ACC112 (cell line): ENCODE data around the gene GRID1.

ENCODE experiments used
- H2AFZ ChIP-seq: fragments of 200-600 bp; sonication (generic); one replicate; pipeline ENCODE4 v1.6.0; 2017; ENCODE audit warnings: antibody characterized with exemption, low read length; ENCODE audit not compliant: unreplicated experiment
- H3K27ac ChIP-seq: fragments of 200-600 bp; sonication (generic); 2 replicates; pipeline ENCODE4 v1.5.1; 2014; ENCODE audit warnings: low read depth, mild to moderate bottlenecking, antibody characterized with exemption, low read length, moderate library complexity
- H3K27me3 ChIP-seq: fragments of 200-600 bp; sonication (generic); 2 replicates; pipeline ENCODE4 v1.6.1; 2014; ENCODE audit warnings: mild to moderate bottlenecking, antibody characterized with exemption, low read length, moderate library complexity, mixed read lengths; ENCODE audit not compliant: insufficient read depth
- H3K36me3 ChIP-seq: fragments of 200-600 bp; sonication (generic); 2 replicates; pipeline ENCODE4 v1.6.1; 2016; ENCODE audit warnings: mild to moderate bottlenecking, antibody characterized with exemption, low read length, moderate library complexity, mixed read lengths; ENCODE audit not compliant: insufficient read depth
- H3K4me1 ChIP-seq: fragments of 200-600 bp; sonication (generic); one replicate; pipeline ENCODE4 v1.6.1; 2016; ENCODE audit warnings: low read length, mixed read lengths; ENCODE audit not compliant: insufficient read depth, unreplicated experiment, control insufficient read depth
- H3K4me3 ChIP-seq: fragments of 200-600 bp; sonication (generic); 2 replicates; pipeline ENCODE4 v1.5.1; 2014; ENCODE audit warnings: mild to moderate bottlenecking, low read depth, low read length
- H3K79me2 ChIP-seq: fragments of 200-600 bp; sonication (generic); one replicate; pipeline ENCODE4 v1.6.0; 2016; ENCODE audit warnings: low read length; ENCODE audit not compliant: control insufficient read depth, unreplicated experiment, insufficient read depth

Gene GRID1

DNA sequence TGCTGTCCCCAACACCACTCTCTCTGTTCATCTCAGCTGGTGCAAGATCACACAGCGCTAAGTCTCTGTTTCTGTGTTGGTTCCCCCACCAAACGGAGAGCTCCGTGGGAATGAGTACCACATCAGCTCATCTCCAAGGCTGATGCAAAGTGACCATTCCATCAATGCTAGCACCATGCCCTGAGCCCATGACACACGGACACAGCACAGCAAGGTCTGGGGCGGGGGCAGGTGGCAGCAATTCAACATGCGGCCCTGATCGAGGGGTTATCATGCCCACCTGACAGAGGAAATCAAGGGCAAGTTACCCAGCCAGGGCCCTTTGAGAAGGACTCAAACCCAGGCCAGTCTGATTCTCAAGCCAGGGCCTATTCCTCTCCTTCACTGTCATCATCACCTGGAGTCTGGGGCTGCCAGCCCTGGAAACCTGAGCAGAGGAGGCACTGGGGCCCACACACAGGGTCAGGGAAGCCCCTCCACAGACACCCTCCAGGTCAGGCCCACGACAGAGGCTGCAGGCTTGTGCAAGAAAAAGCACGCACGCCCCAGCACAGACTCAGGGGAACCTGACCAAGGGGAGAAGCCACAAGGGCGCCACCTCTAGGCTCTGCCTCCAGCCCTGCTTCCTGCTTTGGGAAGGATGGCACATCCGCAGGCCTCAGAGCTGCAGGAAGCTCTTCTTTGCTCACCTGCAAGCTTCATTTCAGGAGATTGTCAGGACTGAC lies 74.8 kb downstream of the GRID1 start:
- Histone ChIP-seq H3K27me3 (no peaks in the 10 kb centered on the region), H3K79me2 (no peaks in the 10 kb centered on the region), H3K4me3 (no peak overlapping the region), H2AFZ (no peak overlapping the region), H3K4me1 (no peaks in the 10 kb centered on the region), H3K27ac (no peak overlapping the region), H3K36me3 (no peaks in the 10 kb centered on the region)

- Histone ChIP-seq H3K27ac (no peak overlapping the region), H3K36me3 (no peaks in the 10 kb centered on the region), H3K4me1 (no peaks in the 10 kb centered on the region), H3K4me3 (no peak overlapping the region), H3K79me2 (no peaks in the 10 kb centered on the region), H2AFZ (no peak overlapping the region), H3K27me3 (no peaks in the 10 kb centered on the region)
These were observed 75.5 kb downstream of the GRID1 start for GRCh38 chr10:86290933-86291615.

DNA sequence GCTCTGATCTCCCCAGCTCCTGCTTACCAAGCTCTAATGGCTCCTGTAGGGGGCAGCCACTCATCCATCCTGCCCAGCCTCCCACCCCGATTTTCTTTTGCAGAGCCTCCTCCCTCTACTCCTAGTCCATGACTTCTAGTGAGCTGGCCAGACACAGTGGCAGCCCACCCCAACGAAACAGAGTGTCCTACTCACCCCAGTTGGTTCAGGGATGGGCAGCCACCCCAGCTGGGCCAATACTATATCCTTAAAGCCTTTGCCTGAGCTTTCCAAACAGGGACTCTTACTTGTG lies 77.1 kb downstream of the GRID1 start:
- H3K27ac ChIP-seq = no peak overlapping the region
- H3K4me3 ChIP-seq = no peak overlapping the region
- no peaks in the 10 kb centered on the region for H3K4me1 ChIP-seq
- H3K27me3 ChIP-seq = no peaks in the 10 kb centered on the region
- H3K36me3 ChIP-seq = no peaks in the 10 kb centered on the region
- H3K79me2 ChIP-seq = no peaks in the 10 kb centered on the region
- H2AFZ ChIP-seq = no peak overlapping the region

DNA sequence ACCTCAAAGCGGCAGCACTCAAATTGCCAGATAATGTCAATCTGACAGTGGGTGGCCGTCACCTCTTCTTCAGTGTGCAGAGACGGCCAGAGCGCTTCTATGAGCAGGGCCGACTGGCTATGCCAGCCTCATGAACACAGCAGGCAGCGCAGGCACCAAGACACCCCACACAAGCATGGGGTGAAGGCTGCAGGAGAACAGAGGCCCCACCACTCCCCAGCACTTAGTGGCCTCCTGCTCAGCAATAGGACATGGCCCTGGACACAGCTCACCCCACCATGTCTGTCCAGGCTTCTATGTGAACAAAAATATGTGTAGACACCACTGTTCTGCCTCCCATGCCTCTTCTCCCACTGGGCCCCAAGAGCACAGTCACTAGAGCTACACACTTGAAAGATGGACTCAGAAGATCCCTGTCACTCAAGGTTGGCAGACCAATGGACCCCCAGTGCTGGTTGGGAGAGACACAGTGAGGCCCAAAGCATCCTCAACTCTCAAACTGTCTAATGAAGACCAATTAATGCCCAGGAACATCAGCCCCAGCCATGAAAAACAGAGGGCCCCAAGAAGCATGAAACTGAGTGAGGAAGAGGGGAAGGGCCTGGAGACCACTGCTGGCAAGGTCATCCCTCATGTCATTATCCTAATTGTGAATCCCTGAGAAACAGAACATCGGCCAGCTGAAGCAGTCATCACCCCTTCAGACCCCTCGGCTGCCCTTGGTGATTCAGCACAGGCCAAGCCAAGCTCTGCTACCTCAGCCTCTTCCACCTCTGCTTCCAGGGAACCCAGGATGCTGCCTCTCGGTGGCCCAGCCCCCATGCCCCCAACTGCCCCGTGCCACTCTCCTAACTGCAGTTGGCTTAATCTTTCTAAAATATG lies 77.7 kb downstream of the GRID1 start:
- no peak overlapping the region for H2AFZ ChIP-seq
- H3K4me1 ChIP-seq = no peaks in the 10 kb centered on the region
- H3K79me2 ChIP-seq = no peaks in the 10 kb centered on the region
- no peaks in the 10 kb centered on the region for H3K27me3 ChIP-seq
- H3K4me3 ChIP-seq = no peak overlapping the region
- no peaks in the 10 kb centered on the region for H3K36me3 ChIP-seq
- no peak overlapping the region for H3K27ac ChIP-seq

DNA sequence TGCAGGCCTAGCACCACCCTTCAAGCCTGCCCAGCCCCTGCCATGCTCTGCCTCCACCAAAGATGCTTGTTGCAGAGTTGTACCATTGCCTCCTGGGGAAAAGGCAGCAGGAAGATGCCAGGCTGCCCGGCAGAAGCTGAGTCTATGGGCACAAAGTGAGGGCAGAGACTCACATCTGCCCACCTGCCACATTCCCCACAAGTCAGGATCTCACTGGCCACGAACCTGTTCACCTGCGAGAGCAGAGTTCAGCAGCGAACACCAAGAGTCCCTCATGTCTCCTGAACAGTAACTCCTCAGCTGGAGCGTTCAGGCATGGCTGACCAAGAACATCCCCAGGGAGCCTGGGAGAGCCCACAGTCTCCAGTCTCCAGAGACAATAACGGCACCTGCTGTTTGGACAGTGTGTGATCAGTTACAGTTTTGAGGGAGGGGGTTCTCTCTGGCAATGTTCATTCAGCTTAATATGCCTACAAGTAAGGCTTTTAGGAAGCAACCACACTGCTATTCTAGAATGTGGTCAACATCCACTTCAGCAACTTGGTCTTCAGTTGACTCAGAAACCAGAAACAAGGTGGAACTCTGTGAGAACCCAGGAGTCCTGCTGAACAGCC lies 78.5 kb downstream of the GRID1 start:
- no peak overlapping the region for H3K27ac ChIP-seq
- no peak overlapping the region for H2AFZ ChIP-seq
- no peaks in the 10 kb centered on the region for H3K36me3 ChIP-seq
- no peak overlapping the region for H3K4me3 ChIP-seq
- H3K27me3 ChIP-seq = no peaks in the 10 kb centered on the region
- H3K4me1 ChIP-seq = no peaks in the 10 kb centered on the region
- no peaks in the 10 kb centered on the region for H3K79me2 ChIP-seq

DNA sequence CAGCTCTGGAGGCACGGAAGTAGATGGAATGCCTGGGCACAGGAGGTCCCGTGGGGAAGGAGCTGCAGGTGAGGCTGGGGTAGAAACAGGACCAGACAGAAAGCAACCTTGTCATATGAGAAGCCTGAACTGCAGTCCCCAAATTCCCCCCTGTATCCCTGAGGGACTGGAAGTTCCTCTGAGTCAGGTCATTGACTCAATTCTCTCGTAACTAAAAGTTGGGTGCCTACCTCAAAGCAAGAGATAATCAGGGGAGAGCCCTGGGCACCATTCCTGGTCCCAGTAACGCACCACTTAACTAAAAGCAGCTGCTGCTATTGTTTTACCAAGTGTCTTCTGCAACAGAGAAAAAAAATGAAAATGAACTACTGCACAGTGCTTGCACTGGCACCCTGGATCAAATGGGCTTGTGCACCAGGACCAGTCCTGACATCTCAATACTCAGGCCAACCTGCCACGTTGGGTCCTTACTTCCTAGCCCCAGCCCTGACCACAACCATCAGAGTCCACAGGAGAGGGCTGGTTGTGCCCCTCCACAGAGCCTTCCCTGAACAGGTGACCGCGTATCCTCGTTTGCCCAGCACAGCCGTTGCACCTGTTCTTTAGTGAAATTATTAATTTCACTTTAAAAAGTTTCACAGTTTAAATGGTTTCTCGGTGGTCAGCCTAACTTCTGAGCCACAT lies 79.3 kb downstream of the GRID1 start:
- no peak overlapping the region for H3K4me3 ChIP-seq

DNA sequence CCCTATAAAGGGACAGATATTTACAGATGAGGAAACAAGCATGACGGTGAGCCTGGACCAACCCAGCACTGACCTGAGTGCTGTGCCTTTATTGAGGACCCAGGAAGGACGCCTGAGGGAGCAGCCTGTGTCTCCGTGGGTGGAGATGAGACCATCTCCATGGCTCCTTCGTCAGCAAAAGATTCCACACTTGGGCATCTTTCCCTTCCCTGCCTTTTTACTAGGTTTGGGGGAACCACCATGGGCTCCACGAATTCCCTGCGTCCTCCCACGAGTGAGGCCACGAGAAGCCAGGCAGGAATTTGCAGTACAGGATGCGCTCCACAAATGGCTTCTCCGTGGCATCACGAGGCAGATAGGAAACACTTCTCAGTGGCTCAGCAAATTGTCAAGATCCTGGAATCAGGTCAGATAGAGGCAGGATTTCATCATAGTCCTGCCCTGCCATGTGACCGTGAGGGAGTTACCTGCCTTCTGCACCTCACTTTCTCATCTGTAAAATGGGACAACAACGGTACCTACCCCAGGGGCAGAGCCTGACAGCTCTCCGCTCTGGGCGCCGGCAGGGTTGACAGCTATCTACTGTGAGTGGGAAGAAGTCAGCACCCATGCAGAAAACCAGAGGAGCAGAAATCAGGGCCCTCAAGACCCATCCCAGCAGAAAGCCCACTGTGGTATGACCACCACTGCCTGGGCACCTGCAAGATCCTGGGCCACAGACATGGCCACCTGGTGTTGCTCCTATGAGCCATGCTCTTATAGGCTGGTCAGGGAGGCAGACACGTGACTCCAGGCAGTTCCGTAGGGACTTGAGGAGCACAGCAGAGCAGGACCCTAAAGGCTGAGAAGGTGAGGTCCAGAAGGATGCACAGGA lies 80.1 kb downstream of the GRID1 start:
- no peak overlapping the region for H3K4me3 ChIP-seq
- no peaks in the 10 kb centered on the region for H3K27me3 ChIP-seq
- H3K27ac ChIP-seq = no peak overlapping the region
- H3K36me3 ChIP-seq = no peaks in the 10 kb centered on the region
- no peaks in the 10 kb centered on the region for H3K79me2 ChIP-seq
- no peaks in the 10 kb centered on the region for H3K4me1 ChIP-seq
- no peak overlapping the region for H2AFZ ChIP-seq

More for the DNA sequence above, 79.3 kb downstream of the GRID1 start:
- no peaks in the 10 kb centered on the region for H3K4me1 ChIP-seq
- no peak overlapping the region for H2AFZ ChIP-seq
- H3K79me2 ChIP-seq = no peaks in the 10 kb centered on the region
- H3K36me3 ChIP-seq = no peaks in the 10 kb centered on the region
- no peaks in the 10 kb centered on the region for H3K27me3 ChIP-seq
- no peak overlapping the region for H3K27ac ChIP-seq

GRCh38 chr10:86285136-86285790 lies 81.3 kb downstream of the GRID1 start:
- H3K36me3 ChIP-seq = no peaks in the 10 kb centered on the region
- H2AFZ ChIP-seq = no peak overlapping the region
- no peaks in the 10 kb centered on the region for H3K79me2 ChIP-seq
- no peaks in the 10 kb centered on the region for H3K27me3 ChIP-seq
- H3K27ac ChIP-seq = no peak overlapping the region
- H3K4me3 ChIP-seq = no peak overlapping the region
- no peaks in the 10 kb centered on the region for H3K4me1 ChIP-seq

DNA sequence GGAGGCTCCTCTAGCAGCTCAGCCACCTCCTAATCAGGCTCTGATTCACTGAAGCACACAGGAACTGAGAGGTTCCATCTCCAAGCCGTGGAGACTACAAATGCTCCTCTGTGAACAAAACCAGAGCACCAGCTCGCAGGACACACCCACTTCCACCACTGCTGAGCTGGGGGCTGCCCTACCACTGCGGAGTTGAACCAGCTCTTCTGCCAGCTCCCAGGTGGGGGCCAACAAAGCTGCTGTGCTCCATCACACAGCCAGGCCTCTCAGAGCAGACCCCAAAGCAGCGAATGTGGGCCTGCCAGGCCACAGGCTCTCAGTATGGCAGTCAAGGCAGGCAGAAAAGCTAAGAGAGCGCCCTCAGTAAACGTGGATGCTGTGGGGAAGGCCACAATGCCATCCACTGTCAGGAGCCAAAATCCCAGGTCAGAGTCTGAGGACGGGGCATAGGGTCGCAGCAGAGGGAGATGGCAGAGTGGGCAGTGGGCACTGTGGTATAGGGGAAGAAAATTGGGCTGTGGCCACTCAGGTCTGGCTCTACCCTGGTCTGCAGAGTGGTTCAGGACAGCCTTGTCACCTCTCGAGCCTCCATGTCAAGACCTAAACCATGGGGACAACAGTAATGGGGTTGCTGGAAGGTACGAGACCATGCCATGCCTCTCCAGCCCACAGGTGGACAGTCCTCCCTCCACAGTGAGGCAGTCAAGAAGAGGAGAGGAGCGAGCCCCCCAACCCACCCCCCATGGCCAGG lies 82.1 kb downstream of the GRID1 start:
- H3K27ac ChIP-seq = no peak overlapping the region
- H3K79me2 ChIP-seq = no peaks in the 10 kb centered on the region
- H3K4me3 ChIP-seq = no peak overlapping the region
- no peaks in the 10 kb centered on the region for H3K27me3 ChIP-seq
- H3K36me3 ChIP-seq = no peaks in the 10 kb centered on the region
- H2AFZ ChIP-seq = no peak overlapping the region
- H3K4me1 ChIP-seq = no peaks in the 10 kb centered on the region
